Activated naive CD4-positive, alpha-beta T cell (primary cell): ENCODE data around the gene ORC3.
"Not testable (repeated sequence)": the region's sequence is repeated elsewhere in the genome, so short reads cannot be mapped to it uniquely, and the experiment has no call there.

Source experiments
- DNase-seq, 4 experiments: peaks; one replicate each; lab custom pipeline; 2025; lab: John Stamatoyannopoulos, UW

ORC3 gene

GRCh38 chr6:87600576-87600975, 10.6 kb downstream of the ORC3 start:
- DNase-seq = no peak

GRCh38 chr6:87606199-87606598, 16.3 kb downstream of the ORC3 start:
- DNase-seq = no peak

DNA sequence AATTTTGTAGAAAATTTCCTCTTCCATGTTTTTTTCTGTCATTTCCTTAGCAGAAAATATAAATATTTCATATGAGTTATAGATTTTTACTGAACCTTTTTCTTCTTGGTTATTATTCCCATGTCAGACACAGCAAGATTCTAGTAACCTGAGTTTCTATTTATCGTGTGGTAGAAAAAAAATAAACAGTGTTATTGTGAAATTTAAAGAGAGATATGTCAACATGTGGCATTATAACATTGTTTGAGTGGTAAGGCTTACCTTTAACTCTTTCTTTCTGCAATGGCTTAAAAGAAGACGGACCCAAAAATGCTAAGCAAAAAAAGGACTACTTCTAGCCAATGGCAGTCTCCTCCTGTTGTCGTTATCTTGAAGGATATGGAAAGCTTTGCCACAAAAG, 18.9 kb downstream of the ORC3 start:
- no peak for DNase-seq

DNA sequence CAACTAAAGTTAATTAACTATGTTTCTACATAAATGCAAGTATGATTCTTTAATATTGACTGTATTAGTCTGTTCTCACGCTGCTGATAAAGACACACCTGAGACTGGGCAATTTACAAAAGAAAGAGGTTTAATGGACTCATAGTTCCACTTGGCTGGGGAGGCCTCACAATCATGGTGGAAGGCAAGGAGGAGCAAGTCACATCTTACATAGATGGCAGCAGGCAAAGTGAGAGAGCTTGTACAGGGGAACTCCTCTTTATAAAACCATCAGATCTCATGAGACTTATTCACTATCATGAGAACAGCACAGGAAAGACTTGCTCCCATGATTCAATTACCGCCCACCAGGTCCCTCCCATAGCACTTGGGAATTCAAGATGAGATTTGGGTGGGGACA, 23.1 kb downstream of the ORC3 start:
- DNase-seq = not testable (repeated sequence)

DNA sequence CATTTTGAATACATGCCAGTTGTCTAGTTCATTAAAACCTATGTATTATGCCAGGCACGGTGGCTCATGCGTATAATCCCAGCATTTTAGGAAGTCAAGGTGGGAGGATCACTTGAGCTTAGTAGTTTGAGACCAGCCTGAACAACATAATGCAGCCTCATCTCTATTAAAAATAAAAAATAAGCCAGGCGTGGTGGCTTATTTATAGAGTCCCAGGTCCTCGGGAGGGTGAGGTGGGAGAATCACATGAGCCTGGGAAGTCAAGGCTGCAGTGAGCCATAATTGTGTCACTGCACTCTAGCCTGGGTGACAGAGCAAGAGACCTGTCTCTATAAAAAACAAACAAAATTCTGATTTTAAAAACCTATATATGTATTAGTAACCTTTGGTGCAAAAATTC, 27.5 kb downstream of the ORC3 start:
- no peak for DNase-seq

GRCh38 chr6:87618531-87618930, 28.6 kb downstream of the ORC3 start:
- no peak for DNase-seq

DNA sequence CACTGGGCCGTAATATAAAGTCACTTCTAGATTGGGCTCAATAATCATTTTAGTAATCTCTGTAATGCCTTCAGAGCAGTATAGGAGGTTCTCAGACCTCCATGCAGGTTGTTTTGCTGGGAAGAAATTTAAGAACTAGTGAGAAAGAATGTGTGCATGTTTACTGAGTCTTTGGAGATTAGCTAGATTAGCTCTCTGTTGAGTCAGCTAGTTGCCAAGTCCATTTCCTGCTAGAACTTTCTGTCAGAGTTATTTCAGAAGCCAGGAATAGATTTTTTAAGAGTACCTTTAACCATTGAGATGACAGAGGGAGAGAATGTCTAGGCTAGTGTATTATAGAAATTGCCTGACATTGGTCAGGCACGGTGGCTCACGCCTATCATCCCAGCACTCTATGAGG, 33.3 kb downstream of the ORC3 start:
- DNase-seq = no peak

DNA sequence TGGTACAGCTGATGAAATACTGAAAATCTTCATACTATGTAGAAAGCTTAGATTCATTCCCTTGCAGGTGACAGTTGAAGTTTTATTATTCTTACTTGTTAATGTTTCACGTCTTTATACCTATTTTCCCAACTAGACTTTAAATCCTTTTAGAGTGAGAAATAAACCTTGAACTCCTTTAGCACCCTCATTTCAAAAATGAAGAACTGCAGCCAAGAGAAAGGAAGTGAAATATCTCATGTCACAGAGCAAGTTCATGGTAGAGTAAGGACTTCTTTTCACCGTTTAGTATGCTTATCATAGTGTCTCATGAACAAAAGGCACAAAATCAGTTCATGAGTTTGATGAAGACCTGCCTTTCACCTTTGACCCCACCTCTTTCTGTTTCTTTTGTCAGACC, 38.5 kb downstream of the ORC3 start:
- DNase-seq = no peak

DNA sequence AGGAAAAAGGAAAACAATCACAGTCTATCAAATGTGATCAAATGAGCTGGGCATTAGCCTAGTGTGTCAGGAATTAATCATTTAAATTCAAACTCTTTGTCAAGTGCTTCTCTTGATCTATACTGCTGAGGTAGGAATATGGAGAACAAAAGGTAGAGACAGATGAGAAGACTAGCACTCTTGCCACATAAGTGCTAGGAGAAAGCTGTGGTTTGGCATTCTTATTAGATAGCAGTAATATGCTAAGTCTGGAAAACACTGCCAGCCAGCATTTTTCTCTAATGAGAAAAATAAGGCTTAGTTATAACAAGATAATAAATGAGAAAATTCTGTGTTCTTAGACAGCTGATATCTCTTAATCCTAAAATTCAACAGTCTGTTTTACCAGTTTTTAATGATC, 38.9 kb downstream of the ORC3 start:
- DNase-seq = no peak

- DNase-seq = no peak
These were observed 40.8 kb downstream of the ORC3 start for GRCh38 chr6:87630746-87631145.

DNA sequence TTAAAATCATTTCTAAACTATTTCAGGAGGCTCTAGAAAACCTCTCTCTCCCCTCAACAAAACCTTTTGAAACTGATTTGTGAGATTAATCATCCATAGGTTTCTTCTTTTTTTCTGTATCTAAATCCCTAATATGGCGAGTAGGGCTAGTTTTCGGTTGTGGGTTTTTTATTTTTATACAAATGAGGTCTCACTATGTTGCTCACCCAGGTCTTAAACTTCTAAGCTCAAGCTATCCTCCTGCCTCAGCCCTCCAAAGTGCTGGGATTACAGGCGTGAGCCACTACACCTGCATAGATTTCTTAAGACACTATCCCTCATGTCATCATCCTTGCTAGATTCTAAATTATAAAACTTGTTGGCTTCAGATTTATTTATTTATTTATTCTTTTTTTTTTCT, 43.9 kb downstream of the ORC3 start:
- no peak for DNase-seq

GRCh38 chr6:87636315-87636714, 46.4 kb downstream of the ORC3 start:
- DNase-seq = no peak

DNA sequence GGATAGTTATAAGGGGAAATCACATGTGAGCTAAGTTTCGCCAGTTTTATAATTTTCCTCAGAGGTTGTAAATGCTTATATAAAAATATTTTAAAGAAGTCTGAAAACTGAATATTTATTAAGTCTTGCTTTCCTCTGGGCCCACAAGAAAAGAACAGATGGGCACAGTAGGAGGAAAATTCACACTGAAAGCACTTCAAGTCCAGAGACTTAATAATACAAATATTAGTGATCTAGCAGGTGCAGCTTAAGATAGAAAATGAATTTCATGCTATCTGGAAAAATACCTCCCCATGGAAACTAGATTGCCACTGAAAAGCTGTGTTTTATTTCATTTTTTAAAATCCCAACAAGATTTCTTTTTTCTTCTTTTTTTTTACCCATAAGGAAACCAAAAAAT, 47.2 kb downstream of the ORC3 start:
- no peak for DNase-seq

DNA sequence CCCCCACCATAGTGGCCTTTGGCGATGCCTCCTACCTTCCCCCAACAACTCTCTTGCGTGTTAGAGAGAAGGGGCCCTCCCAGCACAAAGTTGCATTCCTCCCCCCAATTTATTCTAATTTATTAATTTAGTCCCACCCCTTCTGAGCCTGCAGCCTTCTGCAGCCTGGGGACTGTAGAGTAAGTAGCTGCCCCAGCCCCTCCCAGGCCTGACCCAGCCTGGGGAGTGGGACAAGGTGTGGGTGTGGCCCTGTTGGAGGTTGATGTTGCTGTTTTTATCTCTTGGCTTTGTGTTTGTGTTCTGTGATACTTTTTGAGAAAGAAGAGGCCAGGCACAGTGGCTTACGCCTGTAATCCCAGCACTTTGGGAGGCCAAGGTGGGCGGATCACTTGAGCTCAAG, 49.4 kb downstream of the ORC3 start:
- no peak for DNase-seq

- no peak for DNase-seq
These were observed 51.2 kb downstream of the ORC3 start for GRCh38 chr6:87641065-87641692.

DNA sequence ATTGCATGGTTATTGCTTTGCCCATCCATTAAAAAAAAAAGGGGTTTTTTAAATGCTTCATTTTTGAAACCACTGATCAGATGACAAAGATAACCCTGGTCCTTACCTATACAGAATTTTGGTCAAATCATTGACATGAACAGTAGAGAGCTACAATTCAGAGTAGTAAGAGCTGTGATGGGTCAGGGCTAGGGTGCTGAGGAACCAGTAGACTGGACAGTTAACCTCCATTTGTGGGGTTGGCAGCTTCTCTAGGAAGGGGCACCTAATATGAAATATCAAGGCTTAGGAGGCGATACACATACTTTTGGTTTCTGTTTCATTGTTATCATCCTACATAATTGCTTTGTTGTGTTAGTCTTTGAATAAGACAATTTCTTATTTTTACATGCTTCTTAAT, 55.1 kb downstream of the ORC3 start:
- no peak for DNase-seq

GRCh38 chr6:87653074-87653962, 63.4 kb downstream of the ORC3 start:
- DNase-seq = no peak

GRCh38 chr6:87654122-87654521, 64.2 kb downstream of the ORC3 start:
- no peak for DNase-seq

DNA sequence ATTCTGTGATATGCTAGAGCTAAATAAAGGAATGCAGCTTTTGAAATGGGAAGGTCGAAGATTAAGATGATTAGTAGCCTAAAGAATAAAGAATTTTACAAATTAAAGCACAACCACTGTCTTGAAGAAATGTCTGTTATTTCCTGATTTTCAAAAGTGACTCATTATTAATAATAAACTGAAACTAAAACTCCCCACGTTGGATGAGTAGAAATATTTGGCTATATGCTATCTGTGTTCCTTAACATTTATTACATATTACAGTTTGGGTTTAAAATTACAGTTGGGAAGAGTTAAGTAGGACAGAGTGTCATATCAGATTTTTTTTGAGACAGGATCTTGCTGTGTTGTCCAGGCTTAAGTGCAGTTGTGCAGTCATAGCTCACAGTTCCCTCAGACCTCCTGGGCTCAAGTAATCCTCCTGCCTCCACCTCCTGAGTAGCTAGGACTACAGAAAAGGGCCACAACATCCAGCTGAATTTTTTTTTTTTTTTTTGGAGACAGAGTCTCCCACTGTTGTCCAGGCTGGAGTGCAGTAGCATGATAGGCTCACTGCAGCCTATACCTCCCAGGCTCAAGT, 65.0 kb downstream of the ORC3 start:
- DNase-seq = no peak

GRCh38 chr6:87655824-87656223, 65.9 kb downstream of the ORC3 start:
- DNase-seq = no peak

GRCh38 chr6:87656857-87657256, 66.9 kb downstream of the ORC3 start:
- no peak for DNase-seq

GRCh38 chr6:87658516-87658915, 68.6 kb downstream of the ORC3 start:
- no peak for DNase-seq

DNA sequence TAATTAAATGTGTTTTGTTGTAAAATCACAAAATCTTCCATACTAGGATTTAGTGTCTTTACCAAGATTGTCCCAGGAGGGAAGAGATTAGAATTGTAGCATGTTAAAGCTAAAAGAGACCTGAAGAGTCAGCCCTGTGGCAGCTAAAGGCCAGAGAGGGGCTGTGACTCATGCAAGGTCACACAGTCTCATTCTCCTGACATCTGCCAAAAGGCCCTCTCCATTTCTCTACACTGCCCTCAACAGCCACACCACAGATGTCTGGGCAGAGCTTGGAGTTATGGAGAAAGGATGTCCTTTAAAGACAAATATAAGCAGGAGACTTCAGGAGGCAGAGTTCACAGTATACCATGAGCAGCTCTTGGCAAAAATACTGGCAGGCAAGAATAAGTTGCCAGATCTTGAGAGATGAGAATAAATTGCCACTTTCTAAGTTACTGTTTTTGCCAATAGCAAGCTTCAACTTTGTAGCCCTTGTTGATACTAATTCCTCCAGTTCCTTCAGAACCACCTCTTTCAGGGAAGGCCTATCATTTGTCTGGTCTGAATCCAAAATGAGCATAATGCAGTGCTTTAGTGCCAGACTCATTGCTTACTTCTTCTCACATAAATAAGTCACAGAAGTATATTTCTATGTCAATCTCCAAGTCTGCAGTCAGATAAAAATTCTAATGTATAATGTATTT, 70.4 kb downstream of the ORC3 start:
- DNase-seq = no peak
